ENCODE data around the gene AGO3.
A peak's percentile ranks its signal among the peaks of the same experiment; 100 is the strongest.

Gene AGO3

GRCh38 chr1:36083635-36084496, 153.0 kb downstream of the AGO3 start, which contains the start of gene TEKT2:
Gene TEKT2, plus strand, starts transcription at chr1:36084094. Its CDS starts 828 bp downstream, at chr1:36084922.
- peak; percentile 92 for DNase-seq (ENCODE audit: low spot score)

- DNase-seq (ENCODE audit: low spot score) = no peak
These were observed 153.7 kb downstream of the AGO3 start for GRCh38 chr1:36084497-36085115.

GRCh38 chr1:36085126-36085525, 154.2 kb downstream of the AGO3 start:
- no peak for DNase-seq (ENCODE audit: low spot score)

DNA sequence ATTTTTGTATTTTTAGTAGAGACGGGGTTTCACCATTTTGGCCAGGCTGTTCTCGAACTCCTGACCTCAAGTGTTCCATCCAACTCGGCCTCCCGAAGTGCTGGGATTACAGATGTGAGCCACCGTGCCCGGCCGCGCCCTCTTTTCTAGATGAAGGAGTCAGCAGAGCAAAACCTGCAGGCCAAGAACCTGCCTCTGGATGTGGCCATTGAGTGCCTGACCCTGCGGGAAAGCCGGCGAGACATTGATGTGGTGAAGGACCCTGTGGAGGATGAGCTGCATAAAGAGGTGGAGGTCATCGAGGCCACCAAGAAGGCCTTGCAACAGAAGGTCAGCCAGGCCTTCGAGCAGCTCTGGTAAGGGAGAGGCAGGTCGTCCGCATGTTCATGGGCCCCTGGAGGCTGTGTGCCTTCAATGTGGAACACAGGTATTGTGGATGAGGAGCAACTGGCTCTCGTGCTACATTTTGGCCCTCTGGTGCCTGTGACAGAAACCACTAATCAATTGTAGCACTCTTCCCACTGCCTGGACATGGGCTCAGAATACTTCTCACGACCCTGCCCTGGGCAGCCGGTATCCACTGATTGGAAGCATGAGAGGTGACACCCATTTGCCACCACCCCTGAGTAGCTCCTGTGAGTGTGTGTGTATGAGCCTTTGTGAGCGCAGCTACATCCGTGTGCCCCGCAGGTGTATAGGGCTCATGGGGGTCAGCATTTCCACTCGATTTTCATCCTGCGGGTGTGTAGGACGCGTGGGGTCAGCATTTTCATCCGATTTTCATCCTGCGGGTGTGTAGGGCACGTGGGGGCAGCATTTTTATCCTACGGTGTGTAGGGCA, 155.0 kb downstream of the AGO3 start:
- DNase-seq (ENCODE audit: low spot score) = no peak

DNA sequence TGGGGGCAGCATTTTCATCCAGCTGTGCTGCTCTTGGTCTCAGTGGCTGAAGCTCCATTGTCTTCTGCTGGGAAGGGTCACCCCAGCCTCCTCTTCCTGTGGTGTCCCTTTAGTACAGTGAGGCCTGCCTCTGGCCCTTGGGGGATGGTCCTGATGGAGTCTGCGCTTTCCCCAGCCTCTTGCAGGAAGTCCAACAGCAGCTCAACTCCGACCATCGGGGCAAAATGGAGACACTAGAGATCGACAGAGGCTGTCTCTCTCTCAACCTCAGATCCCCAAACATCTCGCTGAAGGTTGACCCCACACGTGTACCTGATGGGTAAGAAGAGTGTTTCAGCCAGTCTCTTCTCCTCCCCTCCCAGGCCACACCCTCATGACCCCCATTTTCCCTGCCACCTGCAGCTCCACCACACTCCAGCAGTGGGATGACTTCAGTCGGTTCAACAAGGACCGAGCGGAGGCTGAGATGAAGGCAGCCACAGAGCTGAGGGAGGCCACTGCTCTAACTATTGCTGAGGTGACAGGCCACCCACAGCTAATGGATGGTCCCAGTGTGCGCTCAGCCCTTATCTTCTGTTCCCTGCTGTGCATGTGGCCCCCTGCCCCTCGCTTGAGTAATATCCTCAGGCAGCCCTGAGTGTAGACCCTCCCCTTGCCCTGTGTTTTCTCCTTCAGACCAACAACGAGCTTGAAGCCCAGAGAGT, 155.8 kb downstream of the AGO3 start:
- DNase-seq (ENCODE audit: low spot score) = no peak

- DNase-seq (ENCODE audit: low spot score) = no peak
These were observed 156.6 kb downstream of the AGO3 start for GRCh38 chr1:36087233-36088123.

- DNase-seq (ENCODE audit: low spot score) = no peak
These were observed 157.3 kb downstream of the AGO3 start for GRCh38 chr1:36088265-36088576.

GRCh38 chr1:36088577-36089392, 157.9 kb downstream of the AGO3 start, which contains the start of gene ADPRS:
Gene ADPRS, plus strand, starts transcription at chr1:36088892. Its CDS starts 13 bp downstream, at chr1:36088905.
- DNase-seq (ENCODE audit: low spot score) = peak; percentile 93

GRCh38 chr1:36089393-36090121, 158.7 kb downstream of the AGO3 start:
- DNase-seq (ENCODE audit: low spot score) = no peak

GRCh38 chr1:36091141-36091540, 160.2 kb downstream of the AGO3 start:
- no peak for DNase-seq (ENCODE audit: low spot score)

DNA sequence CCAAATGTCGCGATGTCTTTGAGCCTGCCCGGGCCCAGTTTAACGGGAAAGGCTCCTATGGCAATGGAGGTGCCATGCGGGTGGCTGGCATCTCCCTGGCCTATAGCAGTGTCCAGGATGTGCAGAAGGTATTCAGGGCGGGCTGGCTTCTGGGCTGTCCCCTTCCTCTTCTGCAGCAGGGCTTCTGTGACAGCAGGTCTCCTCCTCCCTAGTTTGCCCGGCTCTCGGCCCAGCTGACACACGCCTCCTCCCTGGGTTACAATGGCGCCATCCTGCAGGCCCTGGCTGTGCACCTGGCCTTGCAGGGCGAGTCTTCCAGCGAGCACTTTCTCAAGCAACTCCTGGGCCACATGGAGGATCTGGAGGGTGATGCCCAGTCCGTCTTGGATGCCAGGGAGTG, 160.8 kb downstream of the AGO3 start:
- no peak for DNase-seq (ENCODE audit: low spot score)

GRCh38 chr1:36092166-36092797, 161.4 kb downstream of the AGO3 start:
- DNase-seq (ENCODE audit: low spot score) = no peak

DNA sequence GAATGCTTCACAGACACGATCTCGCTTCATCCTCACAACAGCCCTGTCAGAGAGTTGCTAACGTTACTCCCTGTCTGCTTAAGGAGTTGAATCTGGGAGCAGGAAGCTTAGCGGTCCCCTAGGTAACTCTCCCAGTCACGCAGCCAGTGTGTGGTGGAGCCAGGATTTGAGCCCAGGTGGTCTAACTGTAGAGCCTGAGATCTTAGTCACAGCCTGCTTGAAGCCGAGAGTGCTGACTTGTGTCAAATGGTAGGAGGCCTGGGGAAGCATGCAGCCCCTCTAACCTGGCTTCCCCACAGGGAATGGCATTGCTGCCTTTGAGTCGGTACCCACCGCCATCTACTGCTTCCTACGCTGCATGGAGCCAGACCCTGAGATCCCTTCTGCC, 161.9 kb downstream of the AGO3 start:
- no peak for DNase-seq (ENCODE audit: low spot score)

GRCh38 chr1:36093226-36093625, 162.3 kb downstream of the AGO3 start:
- no peak for DNase-seq (ENCODE audit: low spot score)

GRCh38 chr1:36093929-36094328, 163.0 kb downstream of the AGO3 start:
- DNase-seq (ENCODE audit: low spot score) = no peak

- peak; percentile 5 for DNase-seq (ENCODE audit: low spot score)
These were observed 163.7 kb downstream of the AGO3 start for GRCh38 chr1:36094621-36095061.

GRCh38 chr1:36095760-36096405, 165.0 kb downstream of the AGO3 start:
- no peak for DNase-seq (ENCODE audit: low spot score)
